Prostate gland (tissue), 2 donors: ENCODE data around the gene RRP7A.

ENCODE experiments used
- POLR2A ChIP-seq: fragments of 450-650 bp; IDR thresholded peaks from one replicate; pipeline ENCODE4 v1.6.1; 2016; ENCODE audit warnings: antibody characterized with exemption, mild to moderate bottlenecking
- POLR2AphosphoS5 ChIP-seq: sonication (generic); formaldehyde crosslinking; IDR thresholded peaks from one replicate; pipeline ENCODE4 v1.6.1; 2017; ENCODE audit warnings: antibody characterized with exemption
- TF ChIP-seq, protein P1 (sequence below), 4 experiments: fragments of 200-600 bp in 2 of 4; fragments of 450-650 bp in 2 of 4; sonication (generic) in 2 of 4; IDR thresholded peaks; 1 replicate in 3 of 4; 2 replicates in 1 of 4; pipeline ENCODE4 v1.5.1; 2016 to 2019; ENCODE audit warnings: antibody characterized with exemption in 4 of 4, mild to moderate bottlenecking in 2 of 4, moderate library complexity in 2 of 4

DNA sequence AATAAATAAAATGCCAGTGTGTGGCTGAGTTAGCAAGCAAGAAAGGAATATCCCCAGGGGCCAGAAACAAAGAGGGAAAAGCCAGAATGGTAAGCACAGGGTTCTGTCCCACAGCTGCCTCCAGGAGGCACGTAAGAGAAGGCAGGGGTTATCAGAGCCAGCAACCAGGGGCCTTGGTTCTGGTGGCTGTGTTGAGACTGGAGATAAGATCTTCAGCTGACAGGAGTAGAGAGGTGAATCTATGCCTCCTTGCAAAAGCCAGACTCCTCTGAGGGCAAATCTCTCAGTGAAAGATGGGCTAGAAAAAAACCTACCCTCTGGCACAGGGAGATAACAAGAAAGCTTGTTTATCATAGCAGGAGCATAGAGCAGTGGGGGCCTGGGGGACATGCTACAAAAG is 57.6 kb downstream of the RRP7A start:
- no peak for TF ChIP-seq POLR2A
- TF ChIP-seq, protein P1, sequence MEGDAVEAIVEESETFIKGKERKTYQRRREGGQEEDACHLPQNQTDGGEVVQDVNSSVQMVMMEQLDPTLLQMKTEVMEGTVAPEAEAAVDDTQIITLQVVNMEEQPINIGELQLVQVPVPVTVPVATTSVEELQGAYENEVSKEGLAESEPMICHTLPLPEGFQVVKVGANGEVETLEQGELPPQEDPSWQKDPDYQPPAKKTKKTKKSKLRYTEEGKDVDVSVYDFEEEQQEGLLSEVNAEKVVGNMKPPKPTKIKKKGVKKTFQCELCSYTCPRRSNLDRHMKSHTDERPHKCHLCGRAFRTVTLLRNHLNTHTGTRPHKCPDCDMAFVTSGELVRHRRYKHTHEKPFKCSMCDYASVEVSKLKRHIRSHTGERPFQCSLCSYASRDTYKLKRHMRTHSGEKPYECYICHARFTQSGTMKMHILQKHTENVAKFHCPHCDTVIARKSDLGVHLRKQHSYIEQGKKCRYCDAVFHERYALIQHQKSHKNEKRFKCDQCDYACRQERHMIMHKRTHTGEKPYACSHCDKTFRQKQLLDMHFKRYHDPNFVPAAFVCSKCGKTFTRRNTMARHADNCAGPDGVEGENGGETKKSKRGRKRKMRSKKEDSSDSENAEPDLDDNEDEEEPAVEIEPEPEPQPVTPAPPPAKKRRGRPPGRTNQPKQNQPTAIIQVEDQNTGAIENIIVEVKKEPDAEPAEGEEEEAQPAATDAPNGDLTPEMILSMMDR (IDR thresholded peaks at IDR 0.05): no peak
- TF ChIP-seq POLR2AphosphoS5: no peak
